Psoas muscle (tissue), 8 donors: ENCODE measurements around the gene LIMA1. TPM values are rescaled to one million over a fixed set of nuclear protein-coding genes. Genes with fewer than 3 reads are reported as not detected.

ENCODE experiments used
- ATAC-seq, 4 donors: fragments of 200-7000 bp; cut with Tn5 transposase; one replicate each; pipeline ENCODE4 v1.9.1; 2020; ENCODE audit warnings: moderate library complexity in 3 of 4, mild to moderate bottlenecking in 2 of 4
- DNase-seq, 2 donors: peaks; one replicate each; pipeline ENCODE4 v3.0.0-alpha.2; 2020
- H3K27ac ChIP-seq: fragments of 200-600 bp; one replicate; pipeline ENCODE4 v1.8.0; 2022
- H3K27me3 ChIP-seq, 3 donors: fragments of 200-600 bp in 1 of 3; one replicate each; pipeline versions ENCODE4 v1.6.1 to v1.8.0; 2013 to 2022; ENCODE audit warnings: low read length in 2 of 3, mild to moderate bottlenecking in 2 of 3, moderate library complexity in 1 of 3; ENCODE audit not compliant: insufficient read depth in 3 of 3
- H3K36me3 ChIP-seq, 2 donors: fragments of 200-600 bp in 1 of 2; one replicate each; pipeline versions ENCODE4 v1.6.1 to v1.8.0; 2013 to 2022; ENCODE audit warnings: low read depth in 1 of 2, mild to moderate bottlenecking in 1 of 2, moderate library complexity in 1 of 2; ENCODE audit not compliant: insufficient read depth in 1 of 2
- H3K4me1 ChIP-seq: fragments of 200-600 bp; one replicate; pipeline ENCODE4 v1.8.0; 2022
- H3K4me3 ChIP-seq: fragments of 200-600 bp; one replicate; pipeline ENCODE4 v1.8.0; 2022; ENCODE audit warnings: mild to moderate bottlenecking
- H3K9me3 ChIP-seq: fragments of 200-600 bp; one replicate; pipeline ENCODE4 v1.8.0; 2022
- CTCF ChIP-seq: fragments of 200-600 bp; IDR thresholded peaks from one replicate; pipeline ENCODE4 v1.8.0; 2022; ENCODE audit warnings: antibody characterized with exemption
- WGBS, 3 donors: extraction: QIAGEN DNeasy Blood & Tissue Kit; methylation state at CpG; one replicate each; pipeline versions ENCODE4 v1.1.6 to v1.1.7; 2013; 5-methylcytosine and 5-hydroxymethylcytosine counted together
- intact Hi-C, 2 donors: fragments of 100-400 bp; cut with DNase I; formaldehyde crosslinking; loops; one replicate each; pipeline versions ENCODE4 v1.11.0 to v1.14.2; 2022
- polyA plus RNA-seq, 3 donors: library from polyadenylated mRNA; stranded (reverse); fragments of 200-250 nt; gene quantifications; one replicate each; pipeline ENCODE4 v1.2.3, GENCODE V29; 2013
- total RNA-seq, 4 donors: library from RNA; stranded (reverse); fragmentation: NEBNext Ultra II Directional in 2 of 4; extraction: Animal tissue kit (Norgen Biotek cat#: 25700) in 2 of 4; gene quantifications; one replicate each; pipeline versions ENCODE4 v1.2.1 to v1.2.4, GENCODE V29; 2021 to 2023
- donor health status: healthy with polysubstance abuse.
- donor health status: DM: no; HTN: no; CAD: no; lungs with moderate emphysema.
- donor health status: Bipolar disorder and iron deficiency.
- donor health status: healthy.
- donor health status: DM: yes; HTN: yes; CAD: no.
- donor health status: DM: no; HTN: no; CAD: no.
- donor health status: DM: no; HTN: no; CAD: no.
- donor health status: DM: yes; HTN: yes; CAD: no.

LIMA1 gene
- total and polyA plus RNA-seq, 7 donors = 5.6 to 25.3 (median 9.0) TPM

- no peak for DNase-seq
- peak; percentile 34 to 66 (median 48) for ATAC-seq
Measured at GRCh38 chr12:50257236-50258166, 25.8 kb downstream of the LIMA1 start.

GRCh38 chr12:50256761-50257160 is 26.6 kb downstream of the LIMA1 start:
- no peaks in the 10 kb centered on the region for H3K27me3 ChIP-seq
- no peaks in the 10 kb centered on the region for H3K9me3 ChIP-seq
- peak overlapping the region; percentile 70 for H3K27ac ChIP-seq
- H3K36me3 ChIP-seq = no peaks in the 10 kb centered on the region
- intact Hi-C loops = no loop called here
- H3K4me3 ChIP-seq = no peak overlapping the region
- H3K4me1 ChIP-seq = peaks cover 40% of the 10 kb centered on the region
- DNase-seq (no peak), ATAC-seq (no peak)
- 58 to 88% (median 65%) methylated on average over 2 of the region's 2 CpGs for WGBS, 3 donors
- no peak for TF ChIP-seq CTCF

More at GRCh38 chr12:50257236-50258166, 25.8 kb downstream of the LIMA1 start:
- Histone ChIP-seq H3K27me3 (no peaks in the 10 kb centered on the region), H3K4me1 (peaks cover 40% of the 10 kb centered on the region), H3K4me3 (peak overlapping the region; percentile 6), H3K9me3 (no peaks in the 10 kb centered on the region), H3K36me3 (no peaks in the 10 kb centered on the region), H3K27ac (peak overlapping the region; percentile 70)
- intact Hi-C loops = no loop called here
- WGBS, 3 donors = 17 to 27% (median 23%) methylated on average over 6 of the region's 6 CpGs
- no peak for TF ChIP-seq CTCF

GRCh38 chr12:50252977-50253602 is 30.2 kb downstream of the LIMA1 start:
- Histone ChIP-seq H3K4me3 (no peak overlapping the region), H3K27me3 (no peaks in the 10 kb centered on the region), H3K9me3 (no peaks in the 10 kb centered on the region), H3K4me1 (peaks cover 51% of the 10 kb centered on the region), H3K36me3 (no peaks in the 10 kb centered on the region), H3K27ac (peak overlapping the region; percentile 77)
- DNase-seq (no peak), ATAC-seq (no peak)
- intact Hi-C loops = loop anchor here in 1 of 2 donors (5.0 kb wide), 1 partner anchor 1241 kb away; no protein-coding TSS in a partner anchor
- WGBS, 3 donors = 87 to 95% (median 87%) methylated on average over 6 of the region's 6 CpGs
- TF ChIP-seq CTCF = no peak

GRCh38 chr12:50251619-50252252 is 31.6 kb downstream of the LIMA1 start:
- H3K27me3 ChIP-seq = no peaks in the 10 kb centered on the region
- peak overlapping the region; percentile 77 for H3K27ac ChIP-seq
- no peak overlapping the region for H3K4me3 ChIP-seq
- ATAC-seq (peak in 3 of 4 donors; percentile 28 to 50 (median 39)), DNase-seq (no peak)
- peaks cover 49% of the 10 kb centered on the region for H3K4me1 ChIP-seq
- no peaks in the 10 kb centered on the region for H3K36me3 ChIP-seq
- intact Hi-C loops = loop anchor here in 1 of 2 donors (5.0 kb wide), 1 partner anchor 1239 kb away; no protein-coding TSS in a partner anchor
- no peaks in the 10 kb centered on the region for H3K9me3 ChIP-seq
- no peak for TF ChIP-seq CTCF
- 28 to 74% (median 34%) methylated on average over 6 of the region's 6 CpGs for whole genome bisulfite sequencing, 3 donors
